ENCODE measurements around the gene CTIF. TPM values are rescaled to one million over a fixed set of nuclear protein-coding genes. Genes with fewer than 3 reads are reported as not detected.

The CTIF gene
- total RNA-seq, 2 experiments from 2014 or later, result 5.7 to 5.9 TPM

- CTCF ChIA-PET, result interaction anchor here (1.6 kb wide), 1 partner anchor 86 kb away, joined by 4 read pairs; no protein-coding TSS in a partner anchor
These were observed 224.2 kb downstream of the CTIF start for GRCh38 chr18:48762836-48763718.

GRCh38 chr18:48763719-48764100 lies 224.9 kb downstream of the CTIF start:
- DNase-seq (no peak), ATAC-seq (no peak)
- Mint-ChIP-seq H3K27ac (no peak overlapping the region), H3K9me3 (ENCODE audit: low read depth) (no peaks in the 10 kb centered on the region), H3K4me1 (peaks cover 3% of the 10 kb centered on the region), H3K4me3 (no peak overlapping the region), H3K36me3 (no peaks in the 10 kb centered on the region), H3K27me3 (no peaks in the 10 kb centered on the region)
- CTCF ChIA-PET, result interaction anchor here (1.6 kb wide), 1 partner anchor 87 kb away, joined by 4 read pairs; no protein-coding TSS in a partner anchor

More at GRCh38 chr18:48762836-48763718, 224.2 kb downstream of the CTIF start:
- Mint-ChIP-seq H3K36me3 (no peaks in the 10 kb centered on the region), H3K27me3 (no peaks in the 10 kb centered on the region), H3K4me1 (peaks cover 3% of the 10 kb centered on the region), H3K4me3 (no peak overlapping the region), H3K27ac (no peak overlapping the region), H3K9me3 (ENCODE audit: low read depth) (no peaks in the 10 kb centered on the region)
- DNase-seq, result no peak
- no peak for ATAC-seq

- no peaks in the 10 kb centered on the region for H3K36me3 Mint-ChIP-seq
- DNase-seq (no peak), ATAC-seq (peak; percentile 49)
- H3K4me3 Mint-ChIP-seq, result no peak overlapping the region
- no peaks in the 10 kb centered on the region for H3K27me3 Mint-ChIP-seq
- no peaks in the 10 kb centered on the region for H3K9me3 Mint-ChIP-seq (ENCODE audit: low read depth)
- CTCF ChIA-PET, result interaction anchor here (1.6 kb wide), 1 partner anchor 88 kb away, joined by 4 read pairs; no protein-coding TSS in a partner anchor
- H3K4me1 Mint-ChIP-seq, result peaks cover 3% of the 10 kb centered on the region
- no peak overlapping the region for H3K27ac Mint-ChIP-seq
These were observed 226.2 kb downstream of the CTIF start for GRCh38 chr18:48765053-48765452.

- CTCF ChIA-PET, result interaction anchor here (1.5 kb wide), 1 partner anchor 89 kb away, joined by 4 read pairs; no protein-coding TSS in a partner anchor
- H3K4me3 Mint-ChIP-seq, result no peak overlapping the region
- ATAC-seq, result no peak
- no peaks in the 10 kb centered on the region for H3K9me3 Mint-ChIP-seq (ENCODE audit: low read depth)
- peaks cover 3% of the 10 kb centered on the region for H3K4me1 Mint-ChIP-seq
- no peak overlapping the region for H3K27ac Mint-ChIP-seq
- H3K27me3 Mint-ChIP-seq, result no peaks in the 10 kb centered on the region
- DNase-seq, result no peak
- no peaks in the 10 kb centered on the region for H3K36me3 Mint-ChIP-seq
These were observed 227.2 kb downstream of the CTIF start for GRCh38 chr18:48766026-48766425.

DNA sequence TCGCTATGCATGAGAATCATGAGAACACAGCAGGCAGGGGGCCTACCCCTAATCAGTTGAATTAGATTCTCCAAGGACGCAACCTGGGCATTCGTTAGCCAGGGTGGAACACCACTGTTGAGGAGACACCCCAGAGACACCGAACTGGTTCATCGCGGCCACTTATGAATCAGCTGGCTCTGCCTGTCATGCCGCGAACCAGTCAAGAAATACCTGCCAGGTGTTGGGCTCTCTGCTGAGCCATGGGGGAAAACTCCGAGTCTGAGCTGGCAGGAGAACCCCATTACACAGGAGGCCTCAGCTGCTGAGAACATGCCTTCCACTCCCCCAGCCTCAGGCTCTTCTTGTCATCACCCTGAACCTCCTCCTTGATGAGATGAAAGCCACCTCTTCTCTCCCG lies 227.7 kb downstream of the CTIF start:
- Mint-ChIP-seq H3K27me3 (no peaks in the 10 kb centered on the region), H3K4me1 (peaks cover 3% of the 10 kb centered on the region), H3K36me3 (no peaks in the 10 kb centered on the region), H3K9me3 (ENCODE audit: low read depth) (no peaks in the 10 kb centered on the region), H3K4me3 (no peak overlapping the region), H3K27ac (no peak overlapping the region)
- ATAC-seq (no peak), DNase-seq (no peak)
- CTCF ChIA-PET, result interaction anchor here (1.5 kb wide), 1 partner anchor 90 kb away, joined by 4 read pairs; no protein-coding TSS in a partner anchor

DNA sequence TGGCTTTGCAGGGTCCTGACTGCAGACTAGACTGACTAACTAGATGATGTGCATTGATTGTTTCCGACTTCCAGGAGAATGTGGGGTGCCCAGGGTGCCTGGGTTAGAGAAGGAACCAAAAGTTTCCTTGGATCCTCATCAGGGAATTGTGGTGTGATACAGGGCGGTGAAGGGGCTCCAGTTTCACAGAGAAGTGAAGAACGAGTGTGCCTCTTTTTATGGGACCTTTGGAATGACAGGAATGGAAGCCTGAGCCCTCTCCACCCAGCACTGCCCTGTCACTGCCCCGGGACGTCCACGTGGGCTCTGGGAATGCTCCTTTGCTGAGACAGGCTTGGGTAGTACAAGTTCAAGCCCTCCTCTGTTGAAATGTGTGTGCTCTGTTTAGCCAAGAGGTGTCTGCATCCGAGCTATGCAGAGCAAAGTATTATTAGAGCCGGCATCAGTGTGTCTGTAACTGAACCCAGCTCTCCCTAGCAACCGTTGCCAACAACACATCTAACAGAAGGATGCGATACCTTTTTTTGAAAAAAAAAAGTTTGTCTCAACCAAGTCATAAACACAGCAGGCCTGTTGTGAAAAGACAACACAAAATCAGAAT lies 228.4 kb downstream of the CTIF start:
- peaks cover 3% of the 10 kb centered on the region for H3K4me1 Mint-ChIP-seq
- no peaks in the 10 kb centered on the region for H3K9me3 Mint-ChIP-seq (ENCODE audit: low read depth)
- H3K36me3 Mint-ChIP-seq, result no peaks in the 10 kb centered on the region
- H3K27ac Mint-ChIP-seq, result no peak overlapping the region
- ATAC-seq, result peak; percentile 16
- H3K4me3 Mint-ChIP-seq, result no peak overlapping the region
- H3K27me3 Mint-ChIP-seq, result no peaks in the 10 kb centered on the region
- no peak for DNase-seq
- CTCF ChIA-PET, result interaction anchor here (1.2 to 1.5 kb wide), 2 partner anchors 91 to 274 kb away, joined by 3 to 4 read pairs; no protein-coding TSS in a partner anchor

GRCh38 chr18:48769006-48769636 lies 230.3 kb downstream of the CTIF start:
- Mint-ChIP-seq H3K9me3 (ENCODE audit: low read depth) (no peaks in the 10 kb centered on the region), H3K27ac (no peak overlapping the region), H3K4me1 (peaks cover 3% of the 10 kb centered on the region), H3K4me3 (no peak overlapping the region), H3K36me3 (no peaks in the 10 kb centered on the region), H3K27me3 (no peaks in the 10 kb centered on the region)
- no peak for DNase-seq
- ATAC-seq, result no peak
- CTCF ChIA-PET, result interaction anchor here (1.2 kb wide), 1 partner anchor 94 kb away, joined by 4 read pairs; no protein-coding TSS in a partner anchor

DNA sequence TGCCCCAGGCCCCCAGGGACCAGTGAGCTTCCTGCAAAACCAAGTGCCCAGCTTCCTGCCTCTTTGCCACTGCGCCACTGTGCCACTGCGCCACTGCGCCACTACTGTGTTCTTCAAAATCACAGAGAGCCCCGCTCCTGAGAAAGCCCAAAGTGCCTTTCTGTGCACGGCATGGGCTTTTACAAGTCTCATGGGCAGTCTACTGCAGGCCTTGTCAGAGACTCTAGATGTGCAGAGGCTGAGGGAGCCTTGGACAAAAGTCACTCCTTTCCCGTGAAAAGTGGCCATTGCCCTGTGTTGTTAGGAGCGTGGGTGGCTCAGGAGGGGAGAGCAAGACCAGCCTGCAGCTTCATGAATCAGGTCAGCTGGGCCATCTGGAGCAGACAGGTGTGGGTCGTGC lies 231.4 kb downstream of the CTIF start:
- H3K4me3 Mint-ChIP-seq, result no peak overlapping the region
- H3K27ac Mint-ChIP-seq, result no peak overlapping the region
- no peaks in the 10 kb centered on the region for H3K9me3 Mint-ChIP-seq (ENCODE audit: low read depth)
- no peak for ATAC-seq
- no peak for DNase-seq
- peaks cover under 1% of the 10 kb centered on the region for H3K4me1 Mint-ChIP-seq
- no peaks in the 10 kb centered on the region for H3K27me3 Mint-ChIP-seq
- H3K36me3 Mint-ChIP-seq, result no peaks in the 10 kb centered on the region
- CTCF ChIA-PET, result interaction anchor here (1.0 kb wide), 1 partner anchor 645 kb away, joined by 6 read pairs; no protein-coding TSS in a partner anchor

DNA sequence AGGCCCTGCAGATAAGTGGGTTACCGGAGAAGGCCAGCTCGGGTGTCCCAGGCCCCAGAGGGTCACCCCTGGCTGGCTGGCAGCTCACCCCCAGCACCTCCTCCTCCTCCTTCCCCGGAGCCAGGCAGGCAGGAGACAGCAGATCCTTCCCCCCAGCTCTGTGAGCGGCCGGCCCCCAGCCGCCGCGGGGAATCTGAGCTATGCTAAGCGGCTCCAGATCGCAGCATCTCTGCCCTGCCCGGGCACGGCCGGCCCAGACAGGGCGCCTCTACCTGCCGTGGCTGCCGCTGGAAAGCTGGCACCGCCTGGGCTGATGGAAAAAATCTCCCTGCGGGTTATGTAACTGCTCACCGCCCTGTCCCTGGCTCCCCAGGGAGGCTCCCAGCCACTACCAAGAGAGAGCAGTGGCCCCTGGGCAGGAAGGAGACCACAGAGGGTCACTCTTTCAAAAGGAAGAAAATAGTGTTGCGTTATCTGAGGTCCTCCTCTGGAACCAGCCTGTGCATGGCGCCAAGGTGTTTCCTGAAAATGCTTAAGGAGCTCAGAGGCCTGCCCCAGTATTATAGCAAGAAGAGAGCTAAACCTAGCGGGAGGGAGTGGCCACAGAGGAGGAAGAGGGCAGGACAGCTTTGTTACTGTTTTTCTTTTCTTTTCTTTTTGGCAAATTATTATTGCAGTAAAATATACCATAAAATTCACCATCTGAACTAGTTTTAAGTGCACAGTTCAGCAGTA lies 233.0 kb downstream of the CTIF start:
- ATAC-seq, result no peak
- no peak for DNase-seq
- Mint-ChIP-seq H3K4me1 (no peaks in the 10 kb centered on the region), H3K4me3 (no peak overlapping the region), H3K27me3 (no peaks in the 10 kb centered on the region), H3K27ac (no peak overlapping the region), H3K36me3 (no peaks in the 10 kb centered on the region), H3K9me3 (ENCODE audit: low read depth) (no peaks in the 10 kb centered on the region)
- CTCF ChIA-PET, result interaction anchor here (0.7 to 1.5 kb wide), 2 partner anchors 183 to 271 kb away, joined by 3 read pairs; no protein-coding TSS in a partner anchor

- CTCF ChIA-PET, result interaction anchor here (1.5 kb wide), 1 partner anchor 270 kb away, joined by 3 read pairs; no protein-coding TSS in a partner anchor
- DNase-seq, result no peak
- no peak for ATAC-seq
These were observed 233.6 kb downstream of the CTIF start for GRCh38 chr18:48772457-48772856.

GRCh38 chr18:48773821-48774220 lies 235.0 kb downstream of the CTIF start:
- peaks cover 7% of the 10 kb centered on the region for H3K4me1 Mint-ChIP-seq
- no peak for ATAC-seq
- H3K4me3 Mint-ChIP-seq, result no peak overlapping the region
- no peaks in the 10 kb centered on the region for H3K9me3 Mint-ChIP-seq (ENCODE audit: low read depth)
- H3K27me3 Mint-ChIP-seq, result no peaks in the 10 kb centered on the region
- DNase-seq, result no peak
- H3K36me3 Mint-ChIP-seq, result no peaks in the 10 kb centered on the region
- CTCF ChIA-PET, result interaction anchor here (1.1 to 2.2 kb wide), 3 partner anchors 12 to 464 kb away, joined by 3 to 8 read pairs (median 4); no protein-coding TSS in a partner anchor
- H3K27ac Mint-ChIP-seq, result no peak overlapping the region

More at GRCh38 chr18:48772457-48772856, 233.6 kb downstream of the CTIF start:
- H3K27ac Mint-ChIP-seq, result no peak overlapping the region
- no peaks in the 10 kb centered on the region for H3K9me3 Mint-ChIP-seq (ENCODE audit: low read depth)
- H3K4me3 Mint-ChIP-seq, result no peak overlapping the region
- no peaks in the 10 kb centered on the region for H3K27me3 Mint-ChIP-seq
- H3K4me1 Mint-ChIP-seq, result peaks cover 5% of the 10 kb centered on the region
- no peaks in the 10 kb centered on the region for H3K36me3 Mint-ChIP-seq

DNA sequence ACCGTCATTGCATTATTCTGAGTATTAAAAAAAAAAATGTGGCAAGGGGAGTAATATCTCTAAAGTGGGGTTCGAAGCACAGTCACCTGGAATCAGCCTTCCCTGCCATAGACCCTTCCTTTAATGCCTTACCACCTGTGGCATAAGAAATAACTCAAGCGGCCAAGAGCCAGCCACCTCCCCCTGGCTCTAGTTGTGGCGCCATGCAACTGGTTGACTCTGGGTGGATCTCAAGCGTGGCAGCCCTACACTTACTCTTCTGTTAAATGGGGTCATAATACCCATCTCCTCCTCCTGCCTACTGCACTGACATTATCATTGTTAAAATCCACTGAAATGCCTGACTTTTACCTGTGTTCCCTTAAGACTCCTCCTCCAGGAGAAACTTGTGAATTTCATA lies 236.1 kb downstream of the CTIF start:
- ATAC-seq (no peak), DNase-seq (no peak)
- no peaks in the 10 kb centered on the region for H3K36me3 Mint-ChIP-seq
- CTCF ChIA-PET, result interaction anchor here (0.6 to 2.2 kb wide), 4 partner anchors 10 to 640 kb away, joined by 3 to 8 read pairs (median 4); no protein-coding TSS in a partner anchor
- no peaks in the 10 kb centered on the region for H3K9me3 Mint-ChIP-seq (ENCODE audit: low read depth)
- peaks cover 7% of the 10 kb centered on the region for H3K4me1 Mint-ChIP-seq
- no peak overlapping the region for H3K27ac Mint-ChIP-seq
- H3K4me3 Mint-ChIP-seq, result no peak overlapping the region
- no peaks in the 10 kb centered on the region for H3K27me3 Mint-ChIP-seq
